ENCODE data around the gene DISP2.

GRCh38 chr15:40343512-40343911 lies 14.5 kb upstream of the DISP2 start:
- TF ChIP-seq CTCF (conservative IDR thresholded peaks at IDR 0.05; ENCODE audit: low read length) (no peak), EZH2phosphoT487 (IDR thresholded peaks at IDR 0.05; ENCODE audit: borderline replicate concordance) (no peak)
